GM06990 (cell line): ENCODE measurements around the gene GFRA1.

ENCODE experiments used
- DNase-seq: peaks from one replicate; pipeline ENCODE4 v3.0.0-alpha.2; 2011; ENCODE audit not compliant: insufficient read length; ENCODE audit errors: extremely low read depth
- H3K27me3 ChIP-seq: replicated peaks from 2 replicates; pipeline ENCODE4 v1.6.0; 2011; ENCODE audit warnings: low read length; ENCODE audit not compliant: control insufficient read depth, insufficient read depth
- H3K36me3 ChIP-seq: 2 replicates; pipeline ENCODE4 v1.5.1; 2011; ENCODE audit warnings: low read length; ENCODE audit not compliant: control insufficient read depth, insufficient read depth
- H3K4me3 ChIP-seq: replicated peaks from 2 replicates; pipeline ENCODE4 v1.5.1; 2011; ENCODE audit warnings: low read depth, mild to moderate bottlenecking, control low read depth, low read length
- TF ChIP-seq, protein P1 (sequence below): IDR thresholded peaks from 2 replicates; pipeline ENCODE4 v1.5.1; 2011; ENCODE audit warnings: low read length, control low read depth, mild to moderate bottlenecking, inconsistent platforms; ENCODE audit not compliant: insufficient read depth, poor library complexity, severe bottlenecking

Gene GFRA1, protein sequence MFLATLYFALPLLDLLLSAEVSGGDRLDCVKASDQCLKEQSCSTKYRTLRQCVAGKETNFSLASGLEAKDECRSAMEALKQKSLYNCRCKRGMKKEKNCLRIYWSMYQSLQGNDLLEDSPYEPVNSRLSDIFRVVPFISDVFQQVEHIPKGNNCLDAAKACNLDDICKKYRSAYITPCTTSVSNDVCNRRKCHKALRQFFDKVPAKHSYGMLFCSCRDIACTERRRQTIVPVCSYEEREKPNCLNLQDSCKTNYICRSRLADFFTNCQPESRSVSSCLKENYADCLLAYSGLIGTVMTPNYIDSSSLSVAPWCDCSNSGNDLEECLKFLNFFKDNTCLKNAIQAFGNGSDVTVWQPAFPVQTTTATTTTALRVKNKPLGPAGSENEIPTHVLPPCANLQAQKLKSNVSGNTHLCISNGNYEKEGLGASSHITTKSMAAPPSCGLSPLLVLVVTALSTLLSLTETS

DNA sequence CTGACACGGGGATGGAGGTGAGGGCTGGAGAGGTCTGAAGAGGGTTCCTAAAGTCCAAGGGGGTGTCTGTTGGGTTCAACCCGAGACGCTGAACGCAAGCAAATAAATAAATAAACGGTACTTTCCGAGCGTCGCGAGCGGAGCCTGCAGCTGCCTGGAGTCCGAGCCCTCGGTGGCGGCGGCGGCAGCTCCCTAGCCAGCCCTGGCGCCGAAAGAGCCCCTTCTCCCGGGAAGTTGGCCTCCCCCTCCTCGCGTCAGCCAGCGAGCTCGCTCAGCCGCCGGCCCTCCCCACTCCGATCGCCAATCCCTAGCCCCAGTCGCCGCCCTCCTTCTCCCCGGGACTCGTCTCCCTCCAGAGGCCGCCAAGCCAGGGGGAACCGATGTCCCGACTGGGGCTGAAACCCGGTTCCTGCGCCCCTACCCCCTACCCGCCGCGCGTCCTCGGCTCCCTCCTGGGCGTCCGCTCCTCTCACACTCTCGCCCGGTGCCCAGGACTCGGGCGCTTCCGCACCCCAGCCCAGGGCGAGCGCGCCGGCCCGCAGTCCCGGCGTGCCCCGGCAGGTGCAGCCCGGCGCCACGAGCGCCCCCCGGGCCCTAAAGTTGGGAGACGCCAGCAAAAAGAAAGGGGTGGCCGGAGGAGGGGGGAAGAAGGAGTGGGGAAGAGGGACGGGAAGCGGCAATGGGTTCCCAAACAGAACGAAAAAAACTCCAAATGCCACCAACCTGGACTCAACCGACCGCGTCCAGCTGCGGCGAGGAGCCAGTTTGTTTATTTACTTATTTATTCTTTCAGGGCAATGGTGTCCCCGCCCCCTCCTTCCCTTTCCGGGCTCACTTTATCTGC is at the start of gene GFRA1:
TSS of gene GFRA1 (minus strand) at position 767 of the 844 bp plus-strand sequence. CDS start 1,177 bp downstream, outside the sequence.
- no peak for DNase-seq
- no peaks in the 10 kb centered on the region for H3K36me3 ChIP-seq
- H3K4me3 ChIP-seq: peak within 1 kb of the TSS; percentile 38
- H3K27me3 ChIP-seq: peaks cover 2% of the 10 kb centered on the region
- TF ChIP-seq, protein P1, sequence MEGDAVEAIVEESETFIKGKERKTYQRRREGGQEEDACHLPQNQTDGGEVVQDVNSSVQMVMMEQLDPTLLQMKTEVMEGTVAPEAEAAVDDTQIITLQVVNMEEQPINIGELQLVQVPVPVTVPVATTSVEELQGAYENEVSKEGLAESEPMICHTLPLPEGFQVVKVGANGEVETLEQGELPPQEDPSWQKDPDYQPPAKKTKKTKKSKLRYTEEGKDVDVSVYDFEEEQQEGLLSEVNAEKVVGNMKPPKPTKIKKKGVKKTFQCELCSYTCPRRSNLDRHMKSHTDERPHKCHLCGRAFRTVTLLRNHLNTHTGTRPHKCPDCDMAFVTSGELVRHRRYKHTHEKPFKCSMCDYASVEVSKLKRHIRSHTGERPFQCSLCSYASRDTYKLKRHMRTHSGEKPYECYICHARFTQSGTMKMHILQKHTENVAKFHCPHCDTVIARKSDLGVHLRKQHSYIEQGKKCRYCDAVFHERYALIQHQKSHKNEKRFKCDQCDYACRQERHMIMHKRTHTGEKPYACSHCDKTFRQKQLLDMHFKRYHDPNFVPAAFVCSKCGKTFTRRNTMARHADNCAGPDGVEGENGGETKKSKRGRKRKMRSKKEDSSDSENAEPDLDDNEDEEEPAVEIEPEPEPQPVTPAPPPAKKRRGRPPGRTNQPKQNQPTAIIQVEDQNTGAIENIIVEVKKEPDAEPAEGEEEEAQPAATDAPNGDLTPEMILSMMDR: no peak

DNA sequence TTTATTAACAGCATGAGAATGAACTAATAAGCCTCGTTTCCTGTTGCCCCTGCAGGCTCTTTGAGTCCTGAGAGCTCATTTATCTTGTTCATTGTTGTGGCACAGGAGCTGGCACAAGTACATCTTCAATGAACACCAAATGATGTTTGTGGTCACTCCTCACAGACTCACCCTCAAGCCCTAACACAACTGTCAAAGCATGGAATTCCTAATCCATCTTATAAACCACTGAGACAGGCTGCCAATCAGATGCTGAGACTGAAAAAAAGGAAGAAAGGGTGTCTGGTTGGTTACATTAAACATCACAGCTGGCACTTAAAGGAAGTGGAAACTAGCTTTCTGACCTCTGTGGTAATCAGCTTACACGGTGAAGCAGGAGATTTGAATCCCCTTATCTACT is 43.5 kb upstream of the GFRA1 start:
- TF ChIP-seq, protein P1: no peak
- DNase-seq: no peak
- H3K4me3 ChIP-seq: no peak overlapping the region

DNA sequence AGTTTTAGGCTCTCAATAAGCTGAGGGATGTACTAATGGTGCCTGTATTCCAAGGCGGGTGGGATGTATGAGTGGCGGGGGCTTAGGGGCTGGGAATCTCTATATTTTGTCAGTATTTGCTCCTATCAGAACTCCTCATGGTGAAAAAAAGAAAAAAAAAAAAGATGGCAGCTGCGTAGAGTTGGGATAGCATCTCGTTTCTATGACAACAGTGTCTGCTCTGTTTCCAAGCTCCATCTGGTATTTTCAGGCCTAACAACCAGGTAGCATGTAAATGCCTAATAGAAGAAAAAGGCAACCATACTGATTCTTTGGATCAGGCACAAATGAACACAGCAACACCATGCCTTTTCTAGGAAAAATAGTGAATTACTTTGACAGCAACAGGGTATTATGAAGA is 39.5 kb upstream of the GFRA1 start:
- no peak for DNase-seq
- Histone ChIP-seq H3K36me3 (no peaks in the 10 kb centered on the region), H3K4me3 (no peak overlapping the region), H3K27me3 (no peaks in the 10 kb centered on the region)
- TF ChIP-seq, protein P1: no peak

More for the DNA sequence above, 43.5 kb upstream of the GFRA1 start:
- Histone ChIP-seq H3K27me3 (no peaks in the 10 kb centered on the region), H3K36me3 (no peaks in the 10 kb centered on the region)

DNA sequence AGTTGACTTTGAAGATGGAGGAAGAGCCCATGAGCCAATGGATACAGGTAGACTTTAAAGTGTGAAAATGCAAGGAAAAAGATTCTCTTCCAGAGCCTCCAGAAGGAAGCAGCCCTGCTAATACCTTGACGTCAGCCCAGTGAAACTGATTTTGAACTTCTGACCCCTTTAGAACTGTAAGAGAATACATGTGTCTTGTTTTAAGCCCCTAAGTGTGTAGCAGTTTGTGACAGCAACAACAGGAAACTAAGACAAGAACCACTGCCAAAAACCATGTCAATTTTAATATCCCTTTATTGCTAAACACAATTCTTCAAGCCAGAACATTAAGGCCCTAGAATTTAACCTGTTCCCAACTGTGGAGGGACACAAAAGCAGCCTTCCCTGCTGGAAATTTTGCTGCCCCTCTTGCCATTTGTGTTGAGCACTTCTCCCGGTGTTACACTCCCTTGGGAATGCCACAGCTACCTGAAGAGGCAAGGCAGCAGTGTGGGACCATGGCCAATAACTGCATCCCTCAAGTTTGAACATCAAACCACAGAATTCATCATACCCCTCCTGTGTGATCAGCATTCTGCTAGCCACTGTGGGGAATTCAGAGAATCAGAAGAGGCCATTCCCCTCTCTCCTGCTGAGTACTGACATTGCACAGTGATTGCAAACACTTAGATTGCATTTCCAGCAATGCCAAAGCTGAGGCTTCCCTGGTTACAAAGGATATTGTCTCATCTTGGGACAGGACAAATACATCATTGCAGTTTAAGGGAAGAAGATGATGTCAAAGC is 38.9 kb upstream of the GFRA1 start:
- TF ChIP-seq, protein P1: no peak
- DNase-seq: no peak
- no peak overlapping the region for H3K4me3 ChIP-seq
- no peaks in the 10 kb centered on the region for H3K27me3 ChIP-seq
- no peaks in the 10 kb centered on the region for H3K36me3 ChIP-seq

DNA sequence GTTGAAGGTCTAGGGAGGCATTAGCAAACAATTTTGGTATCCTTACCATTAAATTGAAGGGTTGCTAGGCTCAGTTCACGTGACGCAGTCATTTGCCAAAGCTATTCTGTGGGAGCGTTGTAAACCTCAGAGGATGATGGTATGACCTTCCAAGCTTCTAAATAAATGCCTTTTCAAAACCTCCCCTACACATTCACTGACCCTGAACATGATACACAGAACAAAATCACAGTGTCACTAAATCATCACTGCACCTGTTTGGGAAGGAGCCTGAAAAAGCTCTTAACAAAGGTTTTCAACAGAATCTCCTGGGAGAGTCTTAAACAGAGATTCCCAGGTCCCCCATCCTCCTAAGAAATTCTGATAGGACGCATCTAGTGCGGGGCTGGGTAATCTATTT is 38.0 kb upstream of the GFRA1 start:
- no peaks in the 10 kb centered on the region for H3K27me3 ChIP-seq
- no peaks in the 10 kb centered on the region for H3K36me3 ChIP-seq
- TF ChIP-seq, protein P1: no peak
- H3K4me3 ChIP-seq: no peak overlapping the region
- DNase-seq: no peak
